ENCODE measurements around the gene ALG8. TPM values are rescaled to one million over a fixed set of nuclear protein-coding genes. Genes with fewer than 3 reads are reported as not detected.

The ALG8 gene
- total RNA-seq, 4 donors from 2014 or later: 24.4 to 47.0 (median 32.6) TPM

GRCh38 chr11:78070621-78071020 is 68.8 kb downstream of the ALG8 start:
- ATAC-seq (ENCODE audit: low FRiP score): no peak
- no peak for TF ChIP-seq CTCF (IDR thresholded peaks at IDR 0.05)
- no peak for DNase-seq (ENCODE audit: low spot score)

GRCh38 chr11:78069465-78069864 is 70.0 kb downstream of the ALG8 start:
- no peak for ATAC-seq (ENCODE audit: low FRiP score)

DNA sequence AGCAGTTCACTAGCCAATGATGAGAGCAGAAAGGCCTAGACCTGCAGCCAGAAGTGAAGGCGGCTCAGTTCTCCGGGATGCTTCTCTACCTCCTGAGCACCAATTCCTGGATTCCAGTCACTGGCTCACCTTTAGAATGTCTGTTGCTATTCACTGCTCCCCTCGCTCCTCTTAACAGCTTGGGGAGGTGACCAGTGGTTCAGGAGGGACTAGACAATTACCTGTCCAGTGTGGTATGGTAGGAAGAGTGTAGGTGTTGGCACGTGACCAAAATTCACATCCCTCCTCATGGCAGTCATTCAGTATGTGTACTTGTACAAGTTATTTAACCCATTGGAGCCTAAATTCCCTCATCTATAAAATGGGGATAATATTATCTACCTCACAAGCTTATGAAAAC is 71.7 kb downstream of the ALG8 start:
- ATAC-seq (ENCODE audit: low FRiP score) (no peak), DNase-seq (ENCODE audit: low spot score) (no peak)
- TF ChIP-seq CTCF (IDR thresholded peaks at IDR 0.05): no peak

More at GRCh38 chr11:78069465-78069864, 70.0 kb downstream of the ALG8 start:
- no peak for TF ChIP-seq CTCF (IDR thresholded peaks at IDR 0.05)
- no peak for DNase-seq (ENCODE audit: low spot score)

- DNase-seq (ENCODE audit: low spot score) (no peak), ATAC-seq (ENCODE audit: low FRiP score) (no peak)
- no peak for TF ChIP-seq CTCF (IDR thresholded peaks at IDR 0.05)
Measured at GRCh38 chr11:78066471-78066870, 73.0 kb downstream of the ALG8 start.

GRCh38 chr11:78065203-78065602 is 74.2 kb downstream of the ALG8 start:
- TF ChIP-seq CTCF (IDR thresholded peaks at IDR 0.05): no peak
- no peak for ATAC-seq (ENCODE audit: low FRiP score)
- DNase-seq (ENCODE audit: low spot score): no peak

GRCh38 chr11:78063440-78064181 is 75.8 kb downstream of the ALG8 start, which contains the start of gene THRSP:
THRSP (plus strand) TSS chr11:78063861; CDS start chr11:78063882, 21 bp downstream.
- no peak for ATAC-seq (ENCODE audit: low FRiP score)
- TF ChIP-seq CTCF (IDR thresholded peaks at IDR 0.05): no peak
- DNase-seq (ENCODE audit: low spot score): no peak

GRCh38 chr11:78062671-78063070 is 76.8 kb downstream of the ALG8 start:
- ATAC-seq (ENCODE audit: low FRiP score): no peak

More at GRCh38 chr11:78062671-78063070, 76.8 kb downstream of the ALG8 start:
- TF ChIP-seq CTCF (IDR thresholded peaks at IDR 0.05): no peak
- no peak for DNase-seq (ENCODE audit: low spot score)
